Esophagus squamous epithelium (tissue), 4 donors: ENCODE measurements around the gene DCAF12.

Experiments
- POLR2A ChIP-seq, 4 donors: fragments of 450-650 bp; IDR thresholded peaks; one replicate each; pipeline ENCODE4 v1.6.1; 2017; ENCODE audit warnings: antibody characterized with exemption in 4 of 4, mild to moderate bottlenecking in 4 of 4, moderate library complexity in 3 of 4
- TF ChIP-seq, protein P1 (sequence below), 6 experiments: fragments of 450-650 bp in 4 of 6; fragments of 200-600 bp in 2 of 6; sonication (generic) in 2 of 6; IDR thresholded peaks; one replicate each; pipeline ENCODE4 v1.5.1; 2016 to 2019; ENCODE audit warnings: antibody characterized with exemption in 6 of 6, mild to moderate bottlenecking in 4 of 6, moderate library complexity in 4 of 6

DNA sequence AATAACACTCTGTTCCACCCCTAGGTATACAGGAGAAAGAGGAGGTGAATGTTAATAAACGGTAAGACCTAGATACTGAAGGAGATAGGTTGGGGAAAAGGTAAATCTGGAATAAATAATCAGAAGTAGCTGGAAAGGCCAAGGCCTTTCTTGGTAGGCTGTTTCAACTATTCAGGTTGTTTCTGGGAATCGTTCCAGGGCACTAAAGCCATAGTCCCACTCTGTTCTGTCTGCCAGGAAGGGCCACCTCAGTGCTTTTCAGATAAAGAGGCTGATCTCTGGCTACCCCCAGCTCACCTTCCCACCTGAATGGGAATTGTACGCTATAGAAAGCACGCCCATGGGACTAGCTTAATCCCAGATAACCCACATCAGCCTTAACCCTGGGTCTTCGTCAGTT is 32.9 kb downstream of the DCAF12 start:
- TF ChIP-seq, protein P1, sequence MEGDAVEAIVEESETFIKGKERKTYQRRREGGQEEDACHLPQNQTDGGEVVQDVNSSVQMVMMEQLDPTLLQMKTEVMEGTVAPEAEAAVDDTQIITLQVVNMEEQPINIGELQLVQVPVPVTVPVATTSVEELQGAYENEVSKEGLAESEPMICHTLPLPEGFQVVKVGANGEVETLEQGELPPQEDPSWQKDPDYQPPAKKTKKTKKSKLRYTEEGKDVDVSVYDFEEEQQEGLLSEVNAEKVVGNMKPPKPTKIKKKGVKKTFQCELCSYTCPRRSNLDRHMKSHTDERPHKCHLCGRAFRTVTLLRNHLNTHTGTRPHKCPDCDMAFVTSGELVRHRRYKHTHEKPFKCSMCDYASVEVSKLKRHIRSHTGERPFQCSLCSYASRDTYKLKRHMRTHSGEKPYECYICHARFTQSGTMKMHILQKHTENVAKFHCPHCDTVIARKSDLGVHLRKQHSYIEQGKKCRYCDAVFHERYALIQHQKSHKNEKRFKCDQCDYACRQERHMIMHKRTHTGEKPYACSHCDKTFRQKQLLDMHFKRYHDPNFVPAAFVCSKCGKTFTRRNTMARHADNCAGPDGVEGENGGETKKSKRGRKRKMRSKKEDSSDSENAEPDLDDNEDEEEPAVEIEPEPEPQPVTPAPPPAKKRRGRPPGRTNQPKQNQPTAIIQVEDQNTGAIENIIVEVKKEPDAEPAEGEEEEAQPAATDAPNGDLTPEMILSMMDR (IDR thresholded peaks at IDR 0.05) = no peak
- no peak for TF ChIP-seq POLR2A (IDR thresholded peaks at IDR 0.05)
